Left colon (tissue), 2 donors: ENCODE measurements around the gene CECR2. TPM values are rescaled to one million over a fixed set of nuclear protein-coding genes. Genes with fewer than 3 reads are reported as not detected.

Source experiments
- ATAC-seq: fragments of 200-7000 bp; cut with Tn5 transposase; one replicate; pipeline ENCODE4 v1.9.1; 2020; ENCODE audit warnings: mild to moderate bottlenecking, moderate library complexity
- DNase-seq, 2 donors: peaks; one replicate each; pipeline ENCODE4 v3.0.0-alpha.2; 2020
- intact Hi-C, 2 donors: fragments of 100-400 bp; cut with DNase I in 1 of 2; cut with micrococcal nuclease in 1 of 2; formaldehyde crosslinking; loops; one replicate each; pipeline versions ENCODE4 v1.11.2 to v1.14.0; 2022; cut with DNase I, micrococcal nuclease
- total RNA-seq, 2 donors: library from RNA; stranded (reverse); fragmentation: NEBNext Ultra II Directional; extraction: Animal tissue kit (Norgen Biotek cat#: 25700); gene quantifications; one replicate each; pipeline ENCODE4 v1.2.1, GENCODE V29; 2021
- donor health status: DM: no; HTN: no; CAD: no.
- donor health status: DM: yes; HTN: yes; CAD: no.

The CECR2 gene
- total RNA-seq, 2 donors from 2014 or later = 0.21 to 0.36 TPM

DNA sequence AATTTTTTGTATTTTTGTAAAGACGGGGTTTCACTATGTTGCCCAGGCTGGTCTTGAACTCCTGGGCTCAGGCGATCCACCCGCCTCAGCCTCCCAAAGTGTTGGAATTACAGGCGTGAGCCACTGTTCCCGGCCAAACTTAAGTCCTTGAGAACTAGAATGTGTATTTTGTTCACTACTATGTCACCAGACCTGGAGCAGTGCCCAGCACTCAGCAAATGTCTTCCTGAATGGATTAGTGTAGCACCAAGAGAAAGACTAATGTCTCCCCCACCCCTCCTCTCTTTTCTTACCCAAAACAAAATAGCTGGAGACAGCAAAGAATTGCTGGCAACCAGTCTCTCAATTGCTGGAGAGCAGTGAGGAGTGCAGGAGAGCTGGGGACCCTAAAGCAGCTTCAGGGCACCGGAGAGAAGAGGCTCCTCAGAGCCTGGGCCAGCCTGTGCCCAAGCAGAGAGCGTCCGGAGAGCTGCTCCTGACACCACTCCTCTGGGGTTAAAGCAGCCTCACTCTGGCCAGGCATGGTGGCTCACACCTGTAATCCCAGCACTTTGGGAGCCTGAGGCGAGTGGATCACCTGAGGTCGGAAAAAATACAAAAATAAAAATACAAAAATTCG is 209.0 kb downstream of the CECR2 start:
- ATAC-seq = no peak
- peak in 1 of 2 donors; percentile 37 for DNase-seq
- intact Hi-C loops = no loop called here

- no peak for ATAC-seq
- intact Hi-C loops = no loop called here
- DNase-seq = no peak
Observed at GRCh38 chr22:17579535-17579981, 210.3 kb downstream of the CECR2 start.

DNA sequence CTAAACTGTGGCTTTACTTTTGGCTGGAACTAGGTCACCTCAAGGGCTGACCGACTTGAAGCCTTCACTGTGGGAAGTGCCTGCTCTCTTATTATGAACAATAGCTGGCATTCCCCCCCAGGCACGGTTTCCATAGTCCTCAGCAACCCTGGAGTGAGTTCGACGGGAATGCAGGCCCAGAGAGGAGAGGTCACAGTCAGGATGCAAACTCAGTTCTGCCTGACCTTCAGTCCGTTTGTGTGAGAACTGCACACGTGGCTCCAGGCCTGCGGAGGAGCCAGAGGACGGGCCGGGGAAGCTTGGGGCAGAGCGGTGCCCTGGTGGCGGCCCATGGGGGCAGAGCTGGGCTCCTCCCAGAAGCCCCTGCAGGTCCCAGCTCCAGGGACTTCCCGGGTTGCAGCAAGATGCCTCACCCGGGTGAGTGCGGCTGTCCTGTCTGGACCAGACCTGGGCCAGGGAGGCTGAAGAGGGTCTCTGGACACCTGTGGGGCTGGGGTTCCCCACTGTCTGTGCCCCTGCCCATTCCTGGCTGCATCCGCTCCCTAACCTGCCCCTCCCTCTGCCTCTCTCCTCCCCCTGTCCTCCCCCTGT is 211.3 kb downstream of the CECR2 start:
- ATAC-seq = no peak
- intact Hi-C loops = no loop called here
- no peak for DNase-seq

- ATAC-seq (no peak), DNase-seq (no peak)
- intact Hi-C loops = no loop called here
Observed at GRCh38 chr22:17581056-17581455, 211.8 kb downstream of the CECR2 start.

- intact Hi-C loops = no loop called here
- ATAC-seq (no peak), DNase-seq (no peak)
Observed at GRCh38 chr22:17581631-17582030, 212.4 kb downstream of the CECR2 start.

GRCh38 chr22:17583151-17583550 is 213.9 kb downstream of the CECR2 start:
- ATAC-seq (no peak), DNase-seq (no peak)
- intact Hi-C loops = no loop called here

- ATAC-seq (no peak), DNase-seq (no peak)
- intact Hi-C loops = no loop called here
Observed at GRCh38 chr22:17586831-17587440, 217.7 kb downstream of the CECR2 start.

GRCh38 chr22:17587629-17588028 is 218.4 kb downstream of the CECR2 start:
- no peak for ATAC-seq
- intact Hi-C loops = no loop called here
- no peak for DNase-seq

GRCh38 chr22:17588606-17589005 is 219.3 kb downstream of the CECR2 start:
- intact Hi-C loops = no loop called here
- DNase-seq (no peak), ATAC-seq (no peak)

DNA sequence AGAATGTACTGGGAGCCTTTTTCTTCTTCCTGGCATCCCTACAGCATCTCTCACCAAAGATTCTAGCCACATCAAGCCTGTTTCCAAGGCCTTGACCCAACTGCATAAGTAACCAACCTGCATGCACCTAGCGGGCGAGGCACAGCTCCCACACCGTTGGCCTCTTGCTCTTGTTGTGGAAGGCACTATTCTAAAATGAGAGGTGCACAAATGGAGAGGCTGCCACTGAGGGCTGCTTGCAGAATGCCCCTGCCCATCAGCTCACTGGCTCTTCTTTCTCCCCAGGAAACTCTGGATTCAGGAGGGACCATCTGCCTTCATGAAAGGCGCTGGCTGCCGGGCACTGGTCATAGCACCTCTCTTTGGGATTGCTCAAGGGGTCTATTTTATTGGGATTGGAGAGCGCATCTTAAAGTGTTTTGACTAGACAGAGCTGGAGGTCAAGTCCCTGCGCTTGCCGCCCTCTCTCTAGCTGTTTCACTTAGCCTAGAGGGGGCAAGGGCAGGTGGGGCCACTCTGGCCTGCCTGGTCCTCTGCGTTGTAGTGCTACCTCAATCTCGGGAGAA is 220.6 kb downstream of the CECR2 start:
- ATAC-seq (peak; percentile 11), DNase-seq (no peak)
- intact Hi-C loops = no loop called here

GRCh38 chr22:17590586-17590985 is 221.3 kb downstream of the CECR2 start:
- no peak for DNase-seq
- ATAC-seq = no peak
- intact Hi-C loops = no loop called here

DNA sequence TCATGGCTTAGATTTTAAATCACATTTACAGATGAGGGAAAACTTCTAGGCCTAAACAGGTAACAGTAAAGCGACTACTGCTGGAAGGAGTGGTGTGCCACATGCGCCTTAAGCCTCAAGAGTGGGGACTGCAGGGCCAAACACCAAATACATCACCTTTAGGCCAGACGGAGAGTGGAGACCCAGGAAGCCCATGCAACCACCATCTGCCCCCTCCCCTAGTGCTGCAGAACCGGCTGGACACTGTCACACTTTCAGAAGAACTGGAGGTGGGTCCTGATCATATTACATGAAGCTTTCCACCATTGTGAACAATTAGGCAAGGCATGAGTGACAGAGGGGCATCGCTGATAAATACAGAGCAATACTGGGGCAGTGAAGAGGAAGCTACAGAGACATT is 222.9 kb downstream of the CECR2 start:
- ATAC-seq (no peak), DNase-seq (no peak)
- intact Hi-C loops = no loop called here

DNA sequence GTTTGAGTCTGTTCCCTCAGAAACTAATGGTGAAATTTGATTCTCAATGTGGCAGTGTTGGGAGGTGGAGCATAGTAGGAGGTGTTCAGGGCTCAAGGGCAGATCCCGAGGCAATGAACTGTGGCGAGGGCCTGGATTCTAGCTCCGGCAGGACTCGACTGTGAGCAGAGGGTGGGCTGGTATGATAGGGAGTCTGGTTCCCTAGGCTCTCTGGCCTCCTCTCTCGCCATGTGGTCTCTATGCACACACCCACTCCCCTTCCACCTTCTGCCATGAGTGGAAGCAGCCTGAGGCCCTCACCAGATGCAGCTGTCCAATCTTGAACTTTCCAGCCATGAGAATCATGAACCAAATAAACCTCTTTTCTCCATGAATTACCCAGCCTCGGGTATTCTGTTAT is 227.0 kb downstream of the CECR2 start:
- DNase-seq = no peak
- intact Hi-C loops = no loop called here

GRCh38 chr22:17597217-17597616 is 228.0 kb downstream of the CECR2 start:
- intact Hi-C loops = no loop called here
- DNase-seq (no peak), ATAC-seq (no peak)

More for the DNA sequence above, 227.0 kb downstream of the CECR2 start:
- ATAC-seq = no peak

GRCh38 chr22:17598318-17598717 is 229.1 kb downstream of the CECR2 start:
- no peak for ATAC-seq
- DNase-seq = no peak
- intact Hi-C loops = no loop called here

- ATAC-seq (no peak), DNase-seq (no peak)
- intact Hi-C loops = no loop called here
Observed at GRCh38 chr22:17601031-17601430, 231.8 kb downstream of the CECR2 start.

- intact Hi-C loops = no loop called here
- ATAC-seq (no peak), DNase-seq (no peak)
Observed at GRCh38 chr22:17603668-17604067, 234.4 kb downstream of the CECR2 start.

DNA sequence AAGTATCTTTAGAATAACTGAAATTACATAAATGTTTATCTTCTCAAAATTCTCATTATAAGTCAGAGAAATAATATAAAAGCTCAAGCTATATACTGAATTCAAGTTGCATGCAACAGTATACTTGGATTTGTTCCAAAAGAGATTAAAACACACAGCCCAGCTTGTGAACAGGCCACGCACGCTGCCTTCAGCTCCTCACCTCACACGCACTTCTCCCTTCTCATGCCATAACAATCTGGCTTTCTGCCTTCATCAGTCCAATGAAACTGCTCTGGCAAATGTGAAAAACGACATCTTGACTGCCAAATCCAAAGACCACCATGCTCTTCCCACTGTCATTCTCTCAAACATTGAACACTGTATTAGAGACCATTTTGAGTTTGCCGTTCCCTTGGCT is 237.2 kb downstream of the CECR2 start:
- intact Hi-C loops = no loop called here

More for the DNA sequence above, 237.2 kb downstream of the CECR2 start:
- ATAC-seq = no peak
- no peak for DNase-seq
